GM12878 (cell line): Measurements from ENCODE around the gene CHAF1A. TPM values are rescaled to one million over a fixed set of nuclear protein-coding genes. Genes with fewer than 3 reads are reported as not detected.
A peak's percentile ranks its signal among the peaks of the same experiment; 100 is the strongest.

Source experiments
- BCL3 ChIP-seq: IDR thresholded peaks from 2 replicates; pipeline ENCODE4 v1.6.1; 2011; ENCODE audit warnings: borderline replicate concordance, low read depth, mild to moderate bottlenecking, moderate library complexity, low read length; ENCODE audit not compliant: insufficient read depth, poor library complexity, severe bottlenecking
- CREB1 ChIP-seq: IDR thresholded peaks from 2 replicates; pipeline ENCODE4 v1.6.1; 2012; ENCODE audit warnings: low read depth, mild to moderate bottlenecking, inconsistent platforms
- DPF2 ChIP-seq: fragments of 450-650 bp; IDR thresholded peaks from 2 replicates; pipeline ENCODE4 v1.6.1; 2017; ENCODE audit warnings: mild to moderate bottlenecking
- HDAC2 ChIP-seq: fragments of 200-600 bp; sonication (generic); IDR thresholded peaks from 2 replicates; pipeline ENCODE4 v1.6.1; 2017
- MLLT1 ChIP-seq: fragments of 450-650 bp; IDR thresholded peaks from 2 replicates; pipeline ENCODE4 v1.6.1; 2016; ENCODE audit warnings: mild to moderate bottlenecking
- SMAD1 ChIP-seq: fragments of 450-650 bp; IDR thresholded peaks from 2 replicates; pipeline ENCODE4 v1.6.1; 2018; ENCODE audit warnings: mild to moderate bottlenecking, low read depth; ENCODE audit not compliant: partially characterized antibody
- ZBED1 ChIP-seq: IDR thresholded peaks from 2 replicates; pipeline ENCODE4 v1.6.1; 2016; ENCODE audit warnings: borderline replicate concordance
- ZNF207 ChIP-seq: fragments of 450-650 bp; IDR thresholded peaks from 2 replicates; pipeline ENCODE4 v1.6.1; 2014; ENCODE audit warnings: antibody characterized with exemption, mild to moderate bottlenecking, borderline replicate concordance
- ZNF217 ChIP-seq: fragments of 450-650 bp; IDR thresholded peaks from 2 replicates; pipeline ENCODE4 v1.6.1; 2017; ENCODE audit warnings: antibody characterized with exemption, mild to moderate bottlenecking
- ZNF24 ChIP-seq: fragments of 450-650 bp; IDR thresholded peaks from 2 replicates; pipeline ENCODE4 v1.6.1; 2017; ENCODE audit warnings: antibody characterized with exemption, mild to moderate bottlenecking
- polyA plus RNA-seq, 11 experiments: library from polyadenylated mRNA; depleted of rRNA in 4 of 11; unstranded in 6 of 11; stranded (reverse) in 5 of 11; fragments of >200 nt; fragmentation: Nextera tagmentation in 4 of 11; fragmentation: Illumina TruSeq in 1 of 11; extraction: Ambion mirVana in 4 of 11; extraction: Trizol in 1 of 11; gene quantifications; 1 replicate in 1 of 11; 2 replicates in 10 of 11; pipeline versions ENCODE4 v1.2.1 to v1.2.3, GENCODE V29; 2011 to 2016; ENCODE audit warnings: inconsistent platforms in 2 of 11, missing spikeins in 2 of 11, low read depth in 1 of 11
- total RNA-seq, 4 experiments: library from RNA; depleted of rRNA in 3 of 4; stranded (reverse); fragments of >200 nt in 3 of 4; fragmentation: Illumina TruSeq in 1 of 4; extraction: Trizol in 1 of 4; gene quantifications; 2 replicates each; pipeline versions ENCODE4 v1.2.1 to v1.2.3, GENCODE V29; 2013 to 2021
- TF ChIP-seq, protein P1 (sequence below): IDR thresholded peaks from 2 replicates; pipeline ENCODE4 v1.6.1; 2012; ENCODE audit warnings: low read depth, low read length, improper control_type of control experiment
- TF ChIP-seq, protein P2 (sequence below): fragments of 450-650 bp; IDR thresholded peaks from 2 replicates; pipeline ENCODE4 v1.6.1; 2017; ENCODE audit warnings: antibody characterized with exemption, mild to moderate bottlenecking, moderate library complexity
- TF ChIP-seq, protein P3 (sequence below): IDR thresholded peaks from 2 replicates; pipeline ENCODE4 v1.6.1; 2011; ENCODE audit warnings: mild to moderate bottlenecking, low read depth, low read length, moderate library complexity; ENCODE audit not compliant: insufficient replicate concordance

Gene CHAF1A
- total and polyA plus RNA-seq, 10 of the 15 experiments (the other 5 are each of a cell fraction or from before 2014, with no cell fraction given): 1.3 to 69.1 (median 34.2) TPM

DNA sequence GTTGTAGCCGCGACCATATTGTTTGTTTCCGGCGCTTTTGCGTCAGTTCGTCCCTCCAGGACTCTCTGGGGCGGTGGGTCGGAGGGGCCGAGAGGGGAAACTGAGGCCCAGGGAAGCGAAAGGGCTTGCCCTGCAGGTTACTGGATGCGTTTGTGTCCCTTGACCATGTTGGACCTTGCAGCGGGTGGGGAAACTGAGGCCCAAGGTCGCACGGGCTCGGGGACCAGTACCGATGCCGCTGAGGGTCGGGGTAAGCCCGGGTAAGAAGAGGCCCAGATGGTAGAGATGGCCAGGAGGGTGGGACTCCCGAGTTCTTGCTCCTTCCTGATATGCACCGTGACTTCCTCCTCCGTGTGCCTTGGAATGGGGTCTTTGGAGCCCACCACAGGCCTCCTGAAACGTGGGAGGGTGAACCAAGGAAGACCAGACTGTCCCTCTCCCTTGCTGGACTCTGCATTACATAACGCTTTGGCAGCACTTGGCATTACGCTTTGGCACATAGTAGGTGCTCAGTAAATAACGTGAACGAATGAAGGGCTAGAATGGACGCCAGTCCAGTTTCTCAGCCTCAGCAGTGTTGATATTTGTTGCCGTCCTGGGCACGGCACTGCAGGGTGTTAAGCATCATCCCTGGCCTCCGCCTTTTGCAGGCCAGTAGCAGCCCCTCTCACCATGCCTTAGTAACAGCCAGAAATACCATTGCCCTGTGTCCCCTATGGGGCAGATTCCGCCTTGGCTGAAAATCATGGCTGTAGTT is 743 bp downstream of the CHAF1A start (continued):
- TF ChIP-seq ZNF217: no peak
- TF ChIP-seq HDAC2: no peak
- no peak for TF ChIP-seq MLLT1
- no peak for TF ChIP-seq BCL3
- TF ChIP-seq DPF2: peak; percentile 76
- TF ChIP-seq, protein P1, sequence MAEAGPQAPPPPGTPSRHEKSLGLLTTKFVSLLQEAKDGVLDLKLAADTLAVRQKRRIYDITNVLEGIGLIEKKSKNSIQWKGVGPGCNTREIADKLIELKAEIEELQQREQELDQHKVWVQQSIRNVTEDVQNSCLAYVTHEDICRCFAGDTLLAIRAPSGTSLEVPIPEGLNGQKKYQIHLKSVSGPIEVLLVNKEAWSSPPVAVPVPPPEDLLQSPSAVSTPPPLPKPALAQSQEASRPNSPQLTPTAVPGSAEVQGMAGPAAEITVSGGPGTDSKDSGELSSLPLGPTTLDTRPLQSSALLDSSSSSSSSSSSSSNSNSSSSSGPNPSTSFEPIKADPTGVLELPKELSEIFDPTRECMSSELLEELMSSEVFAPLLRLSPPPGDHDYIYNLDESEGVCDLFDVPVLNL: no peak
- no peak for TF ChIP-seq ZNF207
- TF ChIP-seq ZNF24: peak; percentile 88
- TF ChIP-seq, protein P2, sequence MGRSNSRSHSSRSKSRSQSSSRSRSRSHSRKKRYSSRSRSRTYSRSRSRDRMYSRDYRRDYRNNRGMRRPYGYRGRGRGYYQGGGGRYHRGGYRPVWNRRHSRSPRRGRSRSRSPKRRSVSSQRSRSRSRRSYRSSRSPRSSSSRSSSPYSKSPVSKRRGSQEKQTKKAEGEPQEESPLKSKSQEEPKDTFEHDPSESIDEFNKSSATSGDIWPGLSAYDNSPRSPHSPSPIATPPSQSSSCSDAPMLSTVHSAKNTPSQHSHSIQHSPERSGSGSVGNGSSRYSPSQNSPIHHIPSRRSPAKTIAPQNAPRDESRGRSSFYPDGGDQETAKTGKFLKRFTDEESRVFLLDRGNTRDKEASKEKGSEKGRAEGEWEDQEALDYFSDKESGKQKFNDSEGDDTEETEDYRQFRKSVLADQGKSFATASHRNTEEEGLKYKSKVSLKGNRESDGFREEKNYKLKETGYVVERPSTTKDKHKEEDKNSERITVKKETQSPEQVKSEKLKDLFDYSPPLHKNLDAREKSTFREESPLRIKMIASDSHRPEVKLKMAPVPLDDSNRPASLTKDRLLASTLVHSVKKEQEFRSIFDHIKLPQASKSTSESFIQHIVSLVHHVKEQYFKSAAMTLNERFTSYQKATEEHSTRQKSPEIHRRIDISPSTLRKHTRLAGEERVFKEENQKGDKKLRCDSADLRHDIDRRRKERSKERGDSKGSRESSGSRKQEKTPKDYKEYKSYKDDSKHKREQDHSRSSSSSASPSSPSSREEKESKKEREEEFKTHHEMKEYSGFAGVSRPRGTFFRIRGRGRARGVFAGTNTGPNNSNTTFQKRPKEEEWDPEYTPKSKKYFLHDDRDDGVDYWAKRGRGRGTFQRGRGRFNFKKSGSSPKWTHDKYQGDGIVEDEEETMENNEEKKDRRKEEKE: no peak
- no peak for TF ChIP-seq ZBED1
- TF ChIP-seq, protein P3, sequence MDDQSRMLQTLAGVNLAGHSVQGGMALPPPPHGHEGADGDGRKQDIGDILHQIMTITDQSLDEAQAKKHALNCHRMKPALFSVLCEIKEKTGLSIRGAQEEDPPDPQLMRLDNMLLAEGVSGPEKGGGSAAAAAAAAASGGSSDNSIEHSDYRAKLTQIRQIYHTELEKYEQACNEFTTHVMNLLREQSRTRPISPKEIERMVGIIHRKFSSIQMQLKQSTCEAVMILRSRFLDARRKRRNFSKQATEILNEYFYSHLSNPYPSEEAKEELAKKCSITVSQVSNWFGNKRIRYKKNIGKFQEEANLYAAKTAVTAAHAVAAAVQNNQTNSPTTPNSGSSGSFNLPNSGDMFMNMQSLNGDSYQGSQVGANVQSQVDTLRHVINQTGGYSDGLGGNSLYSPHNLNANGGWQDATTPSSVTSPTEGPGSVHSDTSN: no peak
- no peak for TF ChIP-seq CREB1
- TF ChIP-seq SMAD1: no peak
